Measurements from ENCODE around the gene ITPR3. TPM values are rescaled to one million over a fixed set of nuclear protein-coding genes. Genes with fewer than 3 reads are reported as not detected.

ITPR3 gene
- total and polyA plus RNA-seq, 5 donors from 2014 or later, result 1.3 to 54.5 (median 2.2) TPM

DNA sequence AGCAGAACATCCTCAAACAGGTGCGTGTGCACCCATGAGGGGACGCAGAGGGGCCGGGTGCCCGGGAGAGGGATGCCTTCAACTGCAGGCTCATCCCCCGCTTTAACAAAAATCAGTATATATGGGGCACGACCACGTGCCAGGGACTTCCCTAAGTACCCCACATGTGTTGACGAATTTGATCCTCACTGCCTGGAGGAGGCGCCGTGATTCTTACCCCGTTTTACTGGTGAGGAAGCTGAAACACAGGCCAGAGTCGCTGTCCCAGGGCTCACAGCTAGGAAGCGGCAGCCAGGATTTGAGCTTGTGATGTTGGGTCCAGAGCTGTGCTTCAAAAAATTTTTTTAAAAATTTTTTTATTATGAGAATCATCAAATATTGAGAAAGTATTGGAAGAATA, 44.8 kb downstream of the ITPR3 start:
- Histone ChIP-seq H3K36me3 (ENCODE audit: control insufficient read depth, insufficient read depth, low read length) (peaks cover 58% of the 10 kb centered on the region), H3K4me3 (ENCODE audit: low read depth, low read length) (no peak overlapping the region), H3K27ac (ENCODE audit: insufficient read depth, low read length, poor library complexity, severe bottlenecking) (no peak overlapping the region), H3K4me1 (ENCODE audit: control insufficient read depth, insufficient read depth, low read length, poor library complexity, severe bottlenecking) (peaks cover 15% of the 10 kb centered on the region), H3K9me3 (ENCODE audit: control insufficient read depth in 2 of 2, low read length in 2 of 2) (no peaks in the 10 kb centered on the region), H3K27me3 (ENCODE audit: control insufficient read depth, insufficient read depth, low read length) (no peaks in the 10 kb centered on the region)
- DNase-seq (no peak), ATAC-seq (ENCODE audit: low read depth in 2 of 2) (no peak)
- H3K4me1 Mint-ChIP-seq, result peaks cover 6 to 17% (median 11%) of the 10 kb centered on the region in 4 donors
- H3K27me3 Mint-ChIP-seq, result no peaks in the 10 kb centered on the region
- no peaks in the 10 kb centered on the region for H3K9me3 Mint-ChIP-seq
- H3K36me3 Mint-ChIP-seq, result peaks cover 44% of the 10 kb centered on the region
- peak overlapping the region in 1 of 3 donors; percentile 38 for H3K27ac Mint-ChIP-seq
- no peak overlapping the region for H3K4me3 Mint-ChIP-seq

- Mint-ChIP-seq H3K36me3 (peaks cover 43% of the 10 kb centered on the region), H3K4me1 (peaks cover 6 to 17% (median 11%) of the 10 kb centered on the region in 4 donors), H3K9me3 (no peaks in the 10 kb centered on the region), H3K27ac (peak overlapping the region in 1 of 3 donors; percentile 14), H3K27me3 (no peaks in the 10 kb centered on the region), H3K4me3 (no peak overlapping the region)
- H3K4me3 ChIP-seq (ENCODE audit: low read depth, low read length), result no peak overlapping the region
- DNase-seq, result no peak
- H3K27me3 ChIP-seq (ENCODE audit: control insufficient read depth, insufficient read depth, low read length), result no peaks in the 10 kb centered on the region
- peaks cover 58% of the 10 kb centered on the region for H3K36me3 ChIP-seq (ENCODE audit: control insufficient read depth, insufficient read depth, low read length)
- H3K9me3 ChIP-seq (ENCODE audit: control insufficient read depth in 2 of 2, low read length in 2 of 2), result no peaks in the 10 kb centered on the region
- peaks cover 15% of the 10 kb centered on the region for H3K4me1 ChIP-seq (ENCODE audit: control insufficient read depth, insufficient read depth, low read length, poor library complexity, severe bottlenecking)
- no peak for ATAC-seq (ENCODE audit: low read depth in 2 of 2)
- H3K27ac ChIP-seq (ENCODE audit: insufficient read depth, low read length, poor library complexity, severe bottlenecking), result no peak overlapping the region
Measured at GRCh38 chr6:33667072-33667471, 46.0 kb downstream of the ITPR3 start.

DNA sequence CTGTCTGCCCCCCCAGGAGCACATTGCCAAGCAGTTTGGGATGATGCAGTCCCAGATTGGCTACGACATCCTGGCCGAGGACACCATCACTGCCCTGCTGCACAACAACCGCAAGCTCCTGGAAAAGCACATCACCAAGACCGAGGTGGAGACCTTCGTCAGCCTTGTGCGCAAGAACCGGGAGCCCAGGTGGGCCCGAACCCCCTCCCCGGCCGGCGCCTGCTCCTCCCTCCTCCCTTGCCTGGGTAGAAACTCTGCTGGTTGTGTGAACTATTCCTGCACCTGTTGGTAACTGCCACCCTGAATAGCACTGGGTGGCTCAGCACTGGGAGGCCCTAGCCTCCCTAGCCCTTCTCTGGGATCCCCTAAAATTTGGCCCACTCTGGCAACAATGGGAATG, 46.7 kb downstream of the ITPR3 start:
- no peak for DNase-seq
- H3K27me3 ChIP-seq (ENCODE audit: control insufficient read depth, insufficient read depth, low read length), result no peaks in the 10 kb centered on the region
- peaks cover 15% of the 10 kb centered on the region for H3K4me1 ChIP-seq (ENCODE audit: control insufficient read depth, insufficient read depth, low read length, poor library complexity, severe bottlenecking)
- H3K36me3 ChIP-seq (ENCODE audit: control insufficient read depth, insufficient read depth, low read length), result peaks cover 60% of the 10 kb centered on the region
- no peak overlapping the region for H3K27ac ChIP-seq (ENCODE audit: insufficient read depth, low read length, poor library complexity, severe bottlenecking)
- H3K27me3 Mint-ChIP-seq, result no peaks in the 10 kb centered on the region
- no peak overlapping the region for H3K4me3 ChIP-seq (ENCODE audit: low read depth, low read length)
- peaks cover 6 to 17% (median 11%) of the 10 kb centered on the region in 4 donors for H3K4me1 Mint-ChIP-seq
- H3K36me3 Mint-ChIP-seq, result peaks cover 42% of the 10 kb centered on the region
- peak overlapping the region in 2 of 3 donors; percentile 90 to 97 for H3K27ac Mint-ChIP-seq
- H3K9me3 Mint-ChIP-seq, result no peaks in the 10 kb centered on the region
- H3K9me3 ChIP-seq (ENCODE audit: control insufficient read depth in 2 of 2, low read length in 2 of 2), result no peaks in the 10 kb centered on the region
- H3K4me3 Mint-ChIP-seq, result peak overlapping the region in 1 of 4 donors; percentile 82
- no peak for ATAC-seq (ENCODE audit: low read depth in 2 of 2)

GRCh38 chr6:33668328-33668727, 47.2 kb downstream of the ITPR3 start:
- Mint-ChIP-seq H3K4me3 (no peak overlapping the region), H3K27ac (peak overlapping the region; percentile 87 to 97 (median 95)), H3K27me3 (no peaks in the 10 kb centered on the region), H3K36me3 (peaks cover 37% of the 10 kb centered on the region), H3K9me3 (no peaks in the 10 kb centered on the region), H3K4me1 (peaks cover 6 to 17% (median 11%) of the 10 kb centered on the region in 4 donors)
- Histone ChIP-seq H3K9me3 (ENCODE audit: control insufficient read depth in 2 of 2, low read length in 2 of 2) (no peaks in the 10 kb centered on the region), H3K4me1 (ENCODE audit: control insufficient read depth, insufficient read depth, low read length, poor library complexity, severe bottlenecking) (peaks cover 15% of the 10 kb centered on the region), H3K27ac (ENCODE audit: insufficient read depth, low read length, poor library complexity, severe bottlenecking) (peak overlapping the region; percentile 74), H3K4me3 (ENCODE audit: low read depth, low read length) (no peak overlapping the region), H3K27me3 (ENCODE audit: control insufficient read depth, insufficient read depth, low read length) (no peaks in the 10 kb centered on the region), H3K36me3 (ENCODE audit: control insufficient read depth, insufficient read depth, low read length) (peaks cover 64% of the 10 kb centered on the region)
- no peak for ATAC-seq (ENCODE audit: low read depth in 2 of 2)
- DNase-seq, result no peak

- no peaks in the 10 kb centered on the region for H3K27me3 ChIP-seq (ENCODE audit: control insufficient read depth, insufficient read depth, low read length)
- Mint-ChIP-seq H3K27me3 (no peaks in the 10 kb centered on the region), H3K4me1 (peaks cover 6 to 17% (median 11%) of the 10 kb centered on the region in 4 donors), H3K9me3 (no peaks in the 10 kb centered on the region), H3K27ac (peak overlapping the region; percentile 87 to 97 (median 95)), H3K36me3 (peaks cover 40% of the 10 kb centered on the region), H3K4me3 (peak overlapping the region in 2 of 4 donors; percentile 24 to 68)
- peak overlapping the region; percentile 74 for H3K27ac ChIP-seq (ENCODE audit: insufficient read depth, low read length, poor library complexity, severe bottlenecking)
- H3K9me3 ChIP-seq (ENCODE audit: control insufficient read depth in 2 of 2, low read length in 2 of 2), result no peaks in the 10 kb centered on the region
- ATAC-seq (ENCODE audit: low read depth in 2 of 2) (peak; percentile 98), DNase-seq (peak; percentile 35 to 96 (median 78))
- H3K4me1 ChIP-seq (ENCODE audit: control insufficient read depth, insufficient read depth, low read length, poor library complexity, severe bottlenecking), result peaks cover 15% of the 10 kb centered on the region
- no peak overlapping the region for H3K4me3 ChIP-seq (ENCODE audit: low read depth, low read length)
- H3K36me3 ChIP-seq (ENCODE audit: control insufficient read depth, insufficient read depth, low read length), result peaks cover 65% of the 10 kb centered on the region
Measured at GRCh38 chr6:33668914-33669313, 47.8 kb downstream of the ITPR3 start.

- Histone ChIP-seq H3K27ac (ENCODE audit: insufficient read depth, low read length, poor library complexity, severe bottlenecking) (no peak overlapping the region), H3K36me3 (ENCODE audit: control insufficient read depth, insufficient read depth, low read length) (peaks cover 60% of the 10 kb centered on the region), H3K9me3 (ENCODE audit: control insufficient read depth in 2 of 2, low read length in 2 of 2) (no peaks in the 10 kb centered on the region), H3K4me1 (ENCODE audit: control insufficient read depth, insufficient read depth, low read length, poor library complexity, severe bottlenecking) (peaks cover 15% of the 10 kb centered on the region), H3K4me3 (ENCODE audit: low read depth, low read length) (no peak overlapping the region), H3K27me3 (ENCODE audit: control insufficient read depth, insufficient read depth, low read length) (no peaks in the 10 kb centered on the region)
- no peak for DNase-seq
- H3K9me3 Mint-ChIP-seq, result no peaks in the 10 kb centered on the region
- H3K4me3 Mint-ChIP-seq, result no peak overlapping the region
- H3K27me3 Mint-ChIP-seq, result no peaks in the 10 kb centered on the region
- H3K36me3 Mint-ChIP-seq, result peaks cover 38% of the 10 kb centered on the region
- peaks cover 6 to 17% (median 11%) of the 10 kb centered on the region in 4 donors for H3K4me1 Mint-ChIP-seq
- no peak for ATAC-seq (ENCODE audit: low read depth in 2 of 2)
- peak overlapping the region in 2 of 3 donors; percentile 36 to 87 for H3K27ac Mint-ChIP-seq
Measured at GRCh38 chr6:33670086-33670660, 49.1 kb downstream of the ITPR3 start.

DNA sequence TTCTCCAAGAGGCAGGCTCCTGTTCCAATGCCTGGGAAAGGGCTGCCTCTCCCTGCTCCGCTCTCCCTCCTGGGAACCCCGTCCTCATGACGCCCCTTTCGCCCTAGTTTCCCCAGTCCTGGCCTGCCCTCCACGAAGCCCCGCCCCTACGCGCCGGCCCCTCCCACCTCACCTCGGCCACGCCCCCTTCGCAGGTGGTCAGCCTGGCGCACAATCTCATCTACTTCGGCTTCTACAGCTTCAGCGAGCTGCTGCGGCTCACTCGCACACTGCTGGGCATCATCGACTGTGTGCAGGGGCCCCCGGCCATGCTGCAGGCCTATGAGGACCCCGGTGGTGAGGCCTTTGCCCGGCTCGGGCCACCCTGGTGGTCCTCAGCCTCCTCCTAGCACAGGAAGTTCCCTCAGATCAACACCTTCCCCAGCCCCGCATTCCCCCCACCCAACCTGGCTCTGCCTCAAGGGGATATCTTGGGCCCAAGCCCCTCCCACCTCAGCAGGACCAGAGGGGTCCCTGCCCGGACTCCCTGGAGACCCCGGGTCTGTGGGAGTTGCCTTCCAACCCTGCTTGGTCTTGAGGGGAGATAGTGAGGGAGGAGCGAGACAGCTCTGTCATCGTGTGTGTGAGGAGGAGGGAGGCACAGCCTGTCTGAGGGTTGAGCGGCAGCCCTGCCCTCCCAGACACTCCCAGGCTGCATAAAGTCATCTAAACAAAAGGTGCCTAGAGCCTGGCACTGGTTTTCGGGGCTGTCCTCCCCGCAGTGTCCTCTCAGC, 50.0 kb downstream of the ITPR3 start:
- H3K36me3 Mint-ChIP-seq, result peaks cover 40% of the 10 kb centered on the region
- no peak overlapping the region for H3K4me3 Mint-ChIP-seq
- H3K27me3 ChIP-seq (ENCODE audit: control insufficient read depth, insufficient read depth, low read length), result no peaks in the 10 kb centered on the region
- peaks cover 60% of the 10 kb centered on the region for H3K36me3 ChIP-seq (ENCODE audit: control insufficient read depth, insufficient read depth, low read length)
- ATAC-seq (ENCODE audit: low read depth in 2 of 2) (no peak), DNase-seq (no peak)
- H3K27ac ChIP-seq (ENCODE audit: insufficient read depth, low read length, poor library complexity, severe bottlenecking), result no peak overlapping the region
- H3K9me3 Mint-ChIP-seq, result no peaks in the 10 kb centered on the region
- H3K27ac Mint-ChIP-seq, result peak overlapping the region in 2 of 3 donors; percentile 56 to 93
- H3K9me3 ChIP-seq (ENCODE audit: control insufficient read depth in 2 of 2, low read length in 2 of 2), result no peaks in the 10 kb centered on the region
- no peak overlapping the region for H3K4me3 ChIP-seq (ENCODE audit: low read depth, low read length)
- peaks cover 6 to 17% (median 11%) of the 10 kb centered on the region in 4 donors for H3K4me1 Mint-ChIP-seq
- H3K27me3 Mint-ChIP-seq, result no peaks in the 10 kb centered on the region
- H3K4me1 ChIP-seq (ENCODE audit: control insufficient read depth, insufficient read depth, low read length, poor library complexity, severe bottlenecking), result peaks cover 15% of the 10 kb centered on the region

Data from CD4-positive, CD25-positive, alpha-beta regulatory T cell (primary cell).